ENCODE measurements around the gene CD68. TPM values are rescaled to one million over a fixed set of nuclear protein-coding genes. Genes with fewer than 3 reads are reported as not detected.
A peak's percentile ranks its signal among the peaks of the same experiment; 100 is the strongest.

The CD68 gene
- total and polyA plus RNA-seq, 3 donors from 2014 or later, result 2.0 to 54.8 (median 6.4) TPM

DNA sequence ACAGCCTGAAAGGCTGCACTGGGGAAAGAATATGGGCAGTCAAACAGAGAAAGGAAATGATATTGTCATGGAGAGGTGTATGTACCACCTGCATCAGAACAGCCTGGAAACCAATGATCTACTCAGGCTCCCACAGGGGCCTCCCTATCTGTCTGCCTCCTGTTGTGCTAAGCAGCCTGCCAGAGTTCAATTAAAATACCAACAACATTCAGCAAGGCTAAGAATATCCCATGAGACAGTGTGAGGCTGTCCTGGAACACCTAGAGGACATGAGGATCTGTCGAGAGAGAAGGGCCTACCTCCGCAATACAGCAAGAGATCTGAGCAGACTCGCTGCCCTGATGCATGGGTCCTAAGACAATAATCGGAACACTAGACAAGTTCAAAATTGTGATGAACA lies 26.8 kb downstream of the CD68 start:
- no peaks in the 10 kb centered on the region for H3K4me1 ChIP-seq
- no peaks in the 10 kb centered on the region for H3K9me3 ChIP-seq
- DNase-seq, result no peak
- intact Hi-C loops (cut with DNase I; ENCODE audit: low total_unique reads), result no loop called here
- no peaks in the 10 kb centered on the region for H3K27me3 ChIP-seq
- no peak for TF ChIP-seq POLR2A (IDR thresholded peaks at IDR 0.05)
- TF ChIP-seq, protein P1, sequence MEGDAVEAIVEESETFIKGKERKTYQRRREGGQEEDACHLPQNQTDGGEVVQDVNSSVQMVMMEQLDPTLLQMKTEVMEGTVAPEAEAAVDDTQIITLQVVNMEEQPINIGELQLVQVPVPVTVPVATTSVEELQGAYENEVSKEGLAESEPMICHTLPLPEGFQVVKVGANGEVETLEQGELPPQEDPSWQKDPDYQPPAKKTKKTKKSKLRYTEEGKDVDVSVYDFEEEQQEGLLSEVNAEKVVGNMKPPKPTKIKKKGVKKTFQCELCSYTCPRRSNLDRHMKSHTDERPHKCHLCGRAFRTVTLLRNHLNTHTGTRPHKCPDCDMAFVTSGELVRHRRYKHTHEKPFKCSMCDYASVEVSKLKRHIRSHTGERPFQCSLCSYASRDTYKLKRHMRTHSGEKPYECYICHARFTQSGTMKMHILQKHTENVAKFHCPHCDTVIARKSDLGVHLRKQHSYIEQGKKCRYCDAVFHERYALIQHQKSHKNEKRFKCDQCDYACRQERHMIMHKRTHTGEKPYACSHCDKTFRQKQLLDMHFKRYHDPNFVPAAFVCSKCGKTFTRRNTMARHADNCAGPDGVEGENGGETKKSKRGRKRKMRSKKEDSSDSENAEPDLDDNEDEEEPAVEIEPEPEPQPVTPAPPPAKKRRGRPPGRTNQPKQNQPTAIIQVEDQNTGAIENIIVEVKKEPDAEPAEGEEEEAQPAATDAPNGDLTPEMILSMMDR (IDR thresholded peaks at IDR 0.05), result no peak
- WGBS, 2 donors, result 74 to 80% methylated on average over 4 of the region's 4 CpGs
- H3K27ac ChIP-seq, result no peak overlapping the region
- no peak overlapping the region for H3K4me3 ChIP-seq
- no peaks in the 10 kb centered on the region for H3K36me3 ChIP-seq (ENCODE audit: low read depth, missing control alignments)

DNA sequence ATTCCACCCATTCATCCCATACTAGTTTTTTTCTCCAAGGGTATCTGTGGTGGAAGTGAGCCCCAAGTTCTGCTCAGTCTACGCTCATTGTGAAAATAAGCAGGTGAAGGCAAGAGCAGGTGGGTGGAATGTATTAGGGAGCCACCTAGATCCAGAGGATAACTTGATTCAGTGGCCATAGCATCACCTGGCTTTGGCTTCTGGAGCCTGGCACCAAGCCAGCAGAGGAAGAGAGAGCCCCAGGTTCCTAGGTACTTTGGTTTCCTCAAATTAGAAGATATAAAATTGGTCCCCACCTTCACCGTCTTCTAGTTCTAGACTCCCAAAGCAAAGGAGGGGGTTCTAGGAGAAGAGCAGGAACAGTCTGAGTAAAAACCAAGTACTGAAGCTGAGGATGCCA lies 31.2 kb downstream of the CD68 start:
- Histone ChIP-seq H3K36me3 (ENCODE audit: low read depth, missing control alignments) (no peaks in the 10 kb centered on the region), H3K4me1 (peaks cover 23% of the 10 kb centered on the region), H3K9me3 (no peaks in the 10 kb centered on the region), H3K4me3 (no peak overlapping the region), H3K27ac (no peak overlapping the region), H3K27me3 (no peaks in the 10 kb centered on the region)
- intact Hi-C loops (cut with DNase I; ENCODE audit: low total_unique reads), result no loop called here
- 94 to 97% methylated on average over 2 of the region's 2 CpGs for WGBS, 2 donors
- TF ChIP-seq, protein P1 (IDR thresholded peaks at IDR 0.05), result no peak
- no peak for TF ChIP-seq POLR2A (IDR thresholded peaks at IDR 0.05)
- DNase-seq, result no peak

DNA sequence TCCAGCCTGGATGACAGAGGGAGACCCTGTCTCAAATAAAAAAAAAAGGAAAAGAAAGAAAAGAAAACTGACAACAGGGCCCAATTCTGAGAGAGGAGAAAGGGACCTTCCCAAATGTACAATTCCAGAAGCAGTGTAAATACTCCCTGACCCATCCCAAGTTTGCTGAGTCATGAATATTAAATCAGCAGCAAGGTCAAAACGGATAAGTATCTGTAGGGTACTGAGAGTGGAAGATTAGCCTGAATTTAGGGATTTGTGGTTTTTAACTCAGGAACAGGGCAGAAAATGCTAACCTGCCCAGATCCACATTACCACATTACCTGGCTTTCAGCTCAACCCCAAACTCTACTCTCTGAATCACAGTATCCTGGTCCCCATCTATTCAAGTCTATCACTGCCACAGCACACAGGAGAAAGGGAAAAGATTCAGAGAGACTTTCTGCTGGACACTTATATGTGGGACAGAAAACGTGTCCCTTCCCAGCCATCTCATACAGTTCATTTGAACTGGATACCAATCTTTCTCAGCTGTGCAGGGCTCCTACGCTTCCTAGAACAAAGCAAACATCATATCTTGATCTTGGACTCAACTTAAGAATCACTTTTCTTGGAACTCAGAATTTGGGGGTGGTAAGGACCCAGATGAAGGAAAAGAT lies 32.3 kb downstream of the CD68 start:
- H3K4me1 ChIP-seq, result peaks cover 23% of the 10 kb centered on the region
- no peaks in the 10 kb centered on the region for H3K9me3 ChIP-seq
- intact Hi-C loops (cut with DNase I; ENCODE audit: low total_unique reads), result no loop called here
- no peak overlapping the region for H3K27ac ChIP-seq
- H3K36me3 ChIP-seq (ENCODE audit: low read depth, missing control alignments), result no peaks in the 10 kb centered on the region
- no peaks in the 10 kb centered on the region for H3K27me3 ChIP-seq
- WGBS, 2 donors, result 33 to 52% methylated on average over 3 of the region's 3 CpGs
- DNase-seq, result no peak
- no peak overlapping the region for H3K4me3 ChIP-seq
- TF ChIP-seq, protein P1 (IDR thresholded peaks at IDR 0.05), result no peak
- no peak for TF ChIP-seq POLR2A (IDR thresholded peaks at IDR 0.05)

DNA sequence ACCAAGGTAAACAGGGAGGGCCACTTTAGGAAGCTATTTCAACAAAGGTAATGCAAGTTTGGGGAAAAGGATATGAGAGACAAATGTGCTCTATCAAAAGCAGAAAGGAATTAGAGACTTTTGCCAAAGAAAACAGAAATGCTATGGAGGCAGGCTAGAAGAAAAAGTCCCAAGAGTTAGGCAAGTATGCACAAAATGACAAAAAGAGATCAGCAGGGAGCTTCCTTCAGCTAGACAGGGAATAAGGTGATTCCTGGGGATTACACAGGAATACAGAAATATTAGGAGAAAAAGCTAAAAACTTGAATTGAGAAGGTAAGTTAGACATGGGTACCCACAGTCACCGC lies 32.8 kb downstream of the CD68 start:
- H3K27ac ChIP-seq, result no peak overlapping the region
- WGBS, 2 donors, result 79 to 84% methylated on average over 1 of the region's 1 CpG
- no peak for DNase-seq
- H3K4me3 ChIP-seq, result no peak overlapping the region
- no peaks in the 10 kb centered on the region for H3K36me3 ChIP-seq (ENCODE audit: low read depth, missing control alignments)
- TF ChIP-seq, protein P1 (IDR thresholded peaks at IDR 0.05), result no peak
- TF ChIP-seq POLR2A (IDR thresholded peaks at IDR 0.05), result no peak
- H3K27me3 ChIP-seq, result no peaks in the 10 kb centered on the region
- peaks cover 23% of the 10 kb centered on the region for H3K4me1 ChIP-seq
- no peaks in the 10 kb centered on the region for H3K9me3 ChIP-seq
- intact Hi-C loops (cut with DNase I; ENCODE audit: low total_unique reads), result no loop called here

DNA sequence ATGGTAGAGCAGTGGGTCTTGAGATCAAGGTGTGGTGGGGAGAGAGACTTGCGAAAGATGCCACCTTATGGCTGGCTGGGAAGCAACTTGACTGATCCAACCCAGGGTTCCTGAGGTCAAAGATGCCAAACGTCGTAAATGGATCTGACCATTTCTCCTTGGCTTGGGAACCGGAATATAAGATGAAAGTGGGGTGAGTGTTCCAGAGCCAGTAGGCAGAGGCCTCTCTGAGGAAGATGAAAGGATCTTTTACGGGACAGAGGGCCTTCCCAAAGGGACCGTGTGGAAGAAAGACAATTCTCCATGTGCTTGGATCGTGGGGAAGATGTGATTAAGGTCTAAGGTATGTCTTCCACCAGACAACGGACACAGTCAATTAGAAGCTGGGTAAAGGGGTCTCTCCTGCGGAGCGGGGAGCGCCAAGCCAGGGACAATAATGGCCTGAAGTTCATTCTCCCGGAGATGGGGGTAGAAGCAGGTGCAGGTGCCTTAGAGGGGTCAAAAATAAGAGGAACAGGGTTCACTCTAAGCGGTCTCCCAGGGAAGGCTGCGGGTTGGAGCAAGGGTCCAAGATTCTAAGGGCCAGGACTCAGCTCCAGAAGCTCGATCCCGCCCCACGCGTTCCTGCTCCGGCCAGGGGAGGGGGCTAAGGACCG lies 34.5 kb downstream of the CD68 start:
- TF ChIP-seq, protein P1 (IDR thresholded peaks at IDR 0.05), result no peak
- no peak for TF ChIP-seq POLR2A (IDR thresholded peaks at IDR 0.05)
- no peak for DNase-seq
- Histone ChIP-seq H3K9me3 (no peaks in the 10 kb centered on the region), H3K27ac (peak overlapping the region; percentile 81 to 96), H3K4me1 (peaks cover 23% of the 10 kb centered on the region), H3K36me3 (ENCODE audit: low read depth, missing control alignments) (no peaks in the 10 kb centered on the region), H3K4me3 (peak overlapping the region; percentile 85 to 87), H3K27me3 (no peaks in the 10 kb centered on the region)
- intact Hi-C loops (cut with DNase I; ENCODE audit: low total_unique reads), result no loop called here
- WGBS, 2 donors, result 3 to 5% methylated on average over 19 to 20 of the region's 20 CpGs
